Ishikawa (cell line): ENCODE data around the gene AZIN2.

Experiments used
- CEBPB ChIP-seq: IDR thresholded peaks from 2 replicates; pipeline ENCODE4 v1.6.1; 2012
- CREB1 ChIP-seq: IDR thresholded peaks from 2 replicates; pipeline ENCODE4 v1.6.1; 2012; ENCODE audit warnings: low read depth
- EGR1 ChIP-seq: IDR thresholded peaks from 2 replicates; pipeline ENCODE4 v1.6.1; 2012
- EP300 ChIP-seq: IDR thresholded peaks from 2 replicates; pipeline ENCODE4 v1.6.1; 2012; ENCODE audit warnings: borderline replicate concordance
- FOXM1 ChIP-seq: IDR thresholded peaks from 2 replicates; pipeline ENCODE4 v1.6.1; 2012; ENCODE audit warnings: low read depth, borderline replicate concordance
- NFIC ChIP-seq: IDR thresholded peaks from 2 replicates; pipeline ENCODE4 v1.6.1; 2012
- RAD21 ChIP-seq: IDR thresholded peaks from 2 replicates; pipeline ENCODE4 v1.6.1; 2012; ENCODE audit warnings: low read depth
- REST ChIP-seq: IDR thresholded peaks from 2 replicates; pipeline ENCODE4 v1.6.1; 2012; ENCODE audit warnings: low read depth, mild to moderate bottlenecking
- TAF1 ChIP-seq: IDR thresholded peaks from 2 replicates; pipeline ENCODE4 v1.6.1; 2012; ENCODE audit warnings: low read depth, mild to moderate bottlenecking
- TCF12 ChIP-seq: IDR thresholded peaks from 2 replicates; pipeline ENCODE4 v1.6.1; 2012; ENCODE audit warnings: low read depth
- TEAD4 ChIP-seq: IDR thresholded peaks from 2 replicates; pipeline ENCODE4 v1.6.1; 2012
- YY1 ChIP-seq: IDR thresholded peaks from 2 replicates; pipeline ENCODE4 v1.6.1; 2012; ENCODE audit warnings: low read depth
- ZBTB7A ChIP-seq: IDR thresholded peaks from 2 replicates; pipeline ENCODE4 v1.6.1; 2012; ENCODE audit warnings: low read depth
- TF ChIP-seq, protein P1 (sequence below): IDR thresholded peaks from 2 replicates; pipeline ENCODE4 v1.6.1; 2012
- TF ChIP-seq, protein P2 (sequence below): IDR thresholded peaks from 2 replicates; pipeline ENCODE4 v1.6.1; 2012

Gene AZIN2

DNA sequence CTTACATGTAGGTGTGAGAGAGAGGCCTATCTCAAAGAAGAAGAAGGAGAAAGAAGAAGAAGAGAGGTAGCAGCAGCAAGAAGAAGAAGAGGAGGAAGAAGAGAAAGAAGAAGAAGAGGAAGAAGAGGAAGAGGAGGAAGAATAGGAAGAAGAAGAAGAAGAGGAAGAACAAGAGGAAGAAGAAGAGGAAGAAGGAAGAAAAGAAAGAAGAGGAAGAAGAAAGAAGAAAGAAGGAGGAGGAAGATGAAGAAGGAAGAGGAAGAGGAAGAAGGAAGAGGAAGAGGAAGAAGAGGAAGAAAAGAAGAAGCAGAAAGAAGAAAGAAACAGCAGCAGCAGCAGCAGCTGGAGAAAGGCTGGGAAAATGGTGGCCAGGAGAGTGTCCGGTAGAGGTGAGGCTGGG, 10.3 kb upstream of the AZIN2 start:
- TF ChIP-seq ZBTB7A (no peak), EGR1 (no peak), TCF12 (no peak), NFIC (no peak), CREB1 (no peak), REST (no peak), EP300 (no peak)
- TF ChIP-seq, protein P1, sequence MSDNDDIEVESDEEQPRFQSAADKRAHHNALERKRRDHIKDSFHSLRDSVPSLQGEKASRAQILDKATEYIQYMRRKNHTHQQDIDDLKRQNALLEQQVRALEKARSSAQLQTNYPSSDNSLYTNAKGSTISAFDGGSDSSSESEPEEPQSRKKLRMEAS, result no peak

DNA sequence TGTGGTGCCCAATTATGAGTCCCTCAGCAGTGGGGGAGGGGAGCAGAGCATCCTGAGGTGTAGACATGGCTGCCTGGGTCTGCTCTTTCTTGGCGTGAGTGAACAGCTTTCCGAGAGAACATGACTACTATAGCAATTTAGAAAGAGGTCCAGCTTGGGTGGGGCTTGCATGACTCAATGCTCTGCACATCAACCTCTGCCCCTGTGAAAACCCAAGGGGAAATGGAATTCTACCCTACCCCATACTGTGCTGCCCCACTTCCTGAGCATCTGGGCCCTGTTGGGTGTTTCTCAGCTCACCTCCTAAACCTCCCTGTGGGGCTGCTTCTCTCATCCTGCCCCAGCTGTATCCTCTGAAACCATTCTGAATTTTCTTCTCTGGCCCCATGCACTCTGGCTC, 8.2 kb upstream of the AZIN2 start:
- TF ChIP-seq RAD21, result no peak
- TF ChIP-seq EP300, result no peak
- TF ChIP-seq CREB1, result no peak
- TF ChIP-seq TCF12, result no peak

GRCh38 chr1:33074193-33074945, 6.6 kb upstream of the AZIN2 start:
- TF ChIP-seq CREB1, result no peak

GRCh38 chr1:33078030-33078591, 2.8 kb upstream of the AZIN2 start:
- no peak for TF ChIP-seq TEAD4
- no peak for TF ChIP-seq TAF1
- TF ChIP-seq, protein P2, sequence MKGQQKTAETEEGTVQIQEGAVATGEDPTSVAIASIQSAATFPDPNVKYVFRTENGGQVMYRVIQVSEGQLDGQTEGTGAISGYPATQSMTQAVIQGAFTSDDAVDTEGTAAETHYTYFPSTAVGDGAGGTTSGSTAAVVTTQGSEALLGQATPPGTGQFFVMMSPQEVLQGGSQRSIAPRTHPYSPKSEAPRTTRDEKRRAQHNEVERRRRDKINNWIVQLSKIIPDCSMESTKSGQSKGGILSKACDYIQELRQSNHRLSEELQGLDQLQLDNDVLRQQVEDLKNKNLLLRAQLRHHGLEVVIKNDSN, result no peak
- TF ChIP-seq CREB1, result no peak
- TF ChIP-seq CEBPB, result no peak
- no peak for TF ChIP-seq EP300
- TF ChIP-seq TCF12, result no peak
- no peak for TF ChIP-seq NFIC
- no peak for TF ChIP-seq REST
- no peak for TF ChIP-seq RAD21
- no peak for TF ChIP-seq EGR1
- TF ChIP-seq, protein P1, result no peak
- no peak for TF ChIP-seq YY1
- no peak for TF ChIP-seq ZBTB7A

DNA sequence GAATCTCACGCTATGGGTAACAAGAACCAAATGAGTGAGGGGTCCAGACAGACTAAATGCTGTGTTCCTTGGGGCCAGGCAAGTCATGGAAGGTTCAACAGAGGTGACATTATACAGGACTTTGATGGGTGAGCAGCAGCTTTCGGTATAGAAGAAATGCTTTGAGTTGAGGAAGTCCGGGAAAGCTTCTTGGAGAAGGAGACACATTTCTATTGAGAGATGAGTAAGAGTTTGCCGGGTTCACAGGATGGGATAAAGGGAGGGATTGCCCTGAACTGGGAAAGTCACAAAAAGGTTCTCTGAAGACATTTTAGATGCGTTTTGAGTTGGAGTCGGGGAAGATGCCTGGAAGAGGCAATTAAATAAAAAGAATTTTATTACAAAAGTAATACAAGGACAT, 580 bp upstream of the AZIN2 start:
- TF ChIP-seq TEAD4 (no peak), RAD21 (no peak), CEBPB (no peak), FOXM1 (no peak), EP300 (no peak), REST (no peak), YY1 (no peak)
